OCI-M2 (cell line): ENCODE data around the gene LHPP.
"Not testable (repeated sequence)": the region's sequence is repeated elsewhere in the genome, so short reads cannot be mapped to it uniquely, and the experiment has no call there.

Source experiments
- DNase-seq: peaks from one replicate; lab custom pipeline; 2025; ENCODE audit not compliant: unreplicated experiment; lab: John Stamatoyannopoulos, UW

LHPP gene

DNA sequence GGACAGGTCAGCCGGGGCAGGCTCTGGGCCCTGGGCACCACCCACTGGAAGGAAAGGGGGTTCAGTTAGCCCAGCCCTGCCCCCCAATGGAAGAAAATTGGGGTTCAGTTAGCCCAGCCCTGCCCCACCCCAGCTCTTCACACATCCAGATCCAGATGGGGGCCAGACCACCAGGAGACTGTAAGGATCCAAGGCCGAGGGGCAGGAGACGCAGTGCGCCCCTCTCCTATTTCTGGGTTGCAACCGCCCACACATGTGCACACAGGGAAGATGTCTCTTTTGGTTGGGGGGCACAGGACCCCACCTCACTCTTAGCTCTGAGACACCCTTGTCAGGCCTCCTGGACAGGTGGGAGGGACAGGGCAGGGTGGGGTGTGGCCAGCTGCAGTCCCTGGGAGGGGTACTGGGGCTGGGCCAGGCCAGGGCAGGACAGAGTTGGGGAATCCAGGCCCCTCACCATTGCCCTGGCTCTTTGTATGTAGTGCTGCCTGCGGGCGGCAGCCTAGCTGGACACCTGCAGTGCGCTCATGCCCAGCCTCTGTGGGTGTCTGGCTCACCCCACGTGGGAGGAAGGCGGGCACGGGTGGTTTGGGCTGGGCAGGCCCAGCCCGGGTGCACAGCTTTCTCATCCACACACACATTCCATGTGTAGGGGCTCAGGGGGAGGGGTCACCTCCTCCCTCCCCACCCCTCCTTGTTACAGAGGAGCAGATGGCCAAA lies 141.2 kb downstream of the LHPP start:
- no peak for DNase-seq

- no peak for DNase-seq
Observed at GRCh38 chr10:124603376-124604213, 142.0 kb downstream of the LHPP start.

DNA sequence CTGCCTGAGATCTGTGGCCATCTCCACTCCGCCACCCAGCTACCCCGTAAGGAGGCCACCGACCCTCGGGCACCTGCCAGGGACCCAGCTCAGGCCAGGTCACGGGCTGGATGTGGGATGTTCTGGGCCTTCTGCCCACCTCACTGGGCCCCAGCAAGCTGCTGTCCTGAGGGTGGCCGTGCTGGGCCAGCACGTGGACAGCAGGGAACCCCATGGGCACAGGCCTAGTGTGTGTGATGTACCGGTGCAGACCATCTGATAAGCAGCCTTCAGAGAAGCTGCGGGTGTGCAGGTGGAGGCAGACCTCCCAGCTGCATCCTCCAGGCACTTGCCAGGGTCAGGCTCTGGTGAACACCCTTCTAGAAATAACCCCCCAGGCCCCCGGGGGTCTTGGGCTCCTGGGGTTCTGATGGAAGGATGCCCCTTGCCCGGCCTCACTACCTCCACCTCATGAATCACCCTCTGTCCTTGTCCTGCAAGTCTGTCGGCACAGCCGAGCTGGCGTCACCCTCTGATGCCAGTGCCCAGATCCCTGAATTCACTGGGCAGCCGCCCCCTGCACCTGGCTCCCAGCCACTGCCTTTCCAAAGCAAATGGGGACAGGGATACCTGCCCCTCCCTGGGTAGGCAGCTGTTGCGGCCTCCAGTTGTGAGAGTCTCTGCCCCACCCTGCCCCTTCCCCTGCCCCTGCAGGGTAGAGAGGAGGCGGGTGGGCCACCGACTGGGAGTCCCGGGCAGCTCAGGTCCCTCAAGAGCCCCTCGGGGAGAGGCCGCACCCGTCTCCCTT lies 142.8 kb downstream of the LHPP start:
- DNase-seq: no peak

GRCh38 chr10:124605001-124605370 lies 143.4 kb downstream of the LHPP start:
- no peak for DNase-seq

DNA sequence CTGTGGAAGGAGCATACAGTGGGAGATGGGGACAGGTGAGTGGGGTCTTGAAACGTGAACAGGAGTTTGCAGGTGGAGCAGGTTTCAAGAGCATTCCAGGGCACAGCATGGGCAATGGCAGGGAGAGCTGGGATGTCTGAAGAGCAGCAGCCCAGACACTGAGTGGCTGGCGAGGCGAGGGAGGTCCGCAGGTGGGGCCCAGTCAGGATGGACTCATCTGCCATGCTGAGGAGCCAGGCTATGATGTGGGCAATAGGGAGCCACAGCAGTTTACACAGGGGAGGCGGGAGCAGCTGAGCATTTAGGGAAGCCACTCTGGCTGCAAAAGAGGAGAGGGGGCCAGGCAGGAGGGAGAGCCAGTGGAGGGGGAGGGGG lies 143.8 kb downstream of the LHPP start:
- no peak for DNase-seq

DNA sequence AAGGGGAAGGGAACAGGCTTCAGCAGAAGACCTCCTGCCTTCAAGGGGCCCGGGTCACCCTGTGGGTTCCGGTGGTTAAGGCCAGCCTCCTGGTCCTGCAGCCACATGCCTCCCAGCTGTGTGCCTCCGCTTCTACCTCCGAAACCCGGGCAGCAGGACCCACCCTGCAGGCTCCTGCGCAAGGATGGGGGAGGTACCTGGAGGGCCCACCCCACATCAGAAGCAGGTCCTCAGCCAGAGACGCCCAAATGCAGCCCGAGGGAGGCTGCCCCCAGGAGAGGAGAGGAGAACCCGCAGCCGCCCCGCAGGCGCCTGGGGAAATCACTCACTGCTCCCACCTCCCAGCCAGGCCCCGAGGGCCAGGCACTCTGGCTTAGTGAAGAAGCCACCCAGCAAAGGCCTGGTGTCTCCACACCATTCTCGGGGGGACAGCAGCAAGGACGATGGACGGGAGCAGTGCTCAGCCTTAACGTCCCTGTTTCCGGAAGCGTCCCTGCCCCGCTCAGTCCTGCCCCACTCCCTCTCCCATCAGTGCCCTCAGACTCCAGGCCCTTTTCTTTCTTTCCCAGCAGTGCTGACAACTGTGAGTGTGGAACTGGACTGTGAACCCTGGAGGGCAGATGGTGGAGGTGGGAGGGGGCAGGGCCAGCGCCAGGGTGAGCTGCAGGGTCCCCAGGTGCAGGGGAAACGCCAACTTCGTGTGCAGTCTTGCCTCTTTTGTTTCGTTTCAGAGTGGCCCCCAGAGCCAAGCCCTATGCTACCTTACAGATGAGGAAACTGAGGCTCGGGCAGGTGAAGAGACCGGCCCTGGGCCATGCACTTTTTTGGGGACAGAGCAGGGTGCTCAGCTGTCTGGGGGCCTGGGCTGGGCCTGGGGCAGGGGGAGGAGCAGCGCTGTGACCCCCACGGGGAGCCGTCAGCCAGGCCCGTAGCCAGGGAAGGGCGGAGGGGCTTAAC lies 144.5 kb downstream of the LHPP start:
- DNase-seq: no peak

DNA sequence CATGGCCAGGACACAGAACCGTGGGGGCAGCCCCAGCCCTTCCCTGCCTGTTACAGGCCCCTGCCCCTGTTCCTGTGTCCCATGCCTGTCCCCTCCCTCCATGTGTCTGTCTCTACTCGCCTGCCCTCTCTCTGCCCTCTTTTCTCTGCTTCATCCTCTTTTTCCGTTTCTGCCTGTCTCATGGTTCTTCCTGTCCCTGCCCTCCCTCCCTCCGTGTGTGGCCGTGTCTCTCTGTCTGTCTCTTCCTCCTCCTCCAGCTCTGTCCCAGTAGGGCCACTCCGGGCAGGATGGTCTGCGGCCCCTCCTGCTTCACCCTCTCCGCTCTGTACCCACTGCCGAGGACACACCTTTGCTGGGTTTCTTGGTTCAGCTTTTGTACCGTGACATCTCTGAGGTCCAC lies 145.2 kb downstream of the LHPP start:
- DNase-seq: no peak

DNA sequence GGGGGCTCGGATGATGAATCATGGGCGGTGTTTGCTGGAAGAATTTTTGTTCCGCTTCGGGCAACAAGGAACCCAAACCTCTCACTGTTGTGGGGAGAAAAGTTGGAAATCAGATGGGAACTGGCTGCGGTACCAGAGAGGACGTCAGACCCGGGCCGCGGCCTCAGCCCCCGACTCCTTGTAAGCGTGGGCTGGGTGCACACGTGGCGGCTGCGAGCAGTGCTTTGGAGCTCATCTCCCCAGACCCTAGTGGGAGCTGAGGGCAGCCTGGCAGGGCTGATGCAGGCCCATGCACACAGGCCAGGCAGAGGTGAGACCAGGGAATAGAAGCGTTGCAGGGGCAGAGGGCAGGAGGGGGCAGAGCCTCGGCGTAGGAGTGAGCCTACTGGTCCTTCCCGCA lies 146.1 kb downstream of the LHPP start:
- DNase-seq: no peak

DNA sequence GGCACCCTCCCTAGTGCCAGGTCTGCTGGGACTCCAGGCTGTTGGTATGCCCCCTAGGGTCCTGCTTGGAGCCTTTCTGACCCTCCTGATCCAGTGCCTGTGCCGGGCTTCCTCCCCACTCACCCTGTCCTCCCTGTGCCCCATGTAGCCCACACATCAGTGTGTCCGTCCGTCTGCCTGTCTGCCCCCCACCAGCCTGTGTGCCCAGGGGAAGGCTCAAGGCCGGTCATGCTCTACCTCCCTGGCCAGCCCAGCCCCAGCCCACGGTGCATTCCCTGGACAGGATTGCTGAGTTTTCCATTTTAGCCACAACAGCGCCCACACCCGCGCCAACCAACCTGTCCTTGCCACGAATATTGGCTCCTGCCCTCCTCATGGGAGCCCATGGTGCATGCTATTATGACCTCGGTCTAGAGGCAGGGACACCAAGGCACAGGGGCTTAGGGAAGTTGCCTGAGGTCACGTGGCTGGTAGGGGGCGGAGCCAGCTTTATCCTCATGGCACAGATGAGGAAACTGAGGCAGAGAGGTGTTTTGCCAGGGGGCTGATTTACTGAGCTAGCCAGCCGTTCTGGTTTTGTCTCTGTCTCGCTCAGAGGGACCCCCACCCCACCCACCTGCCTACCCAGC lies 146.6 kb downstream of the LHPP start:
- no peak for DNase-seq

DNA sequence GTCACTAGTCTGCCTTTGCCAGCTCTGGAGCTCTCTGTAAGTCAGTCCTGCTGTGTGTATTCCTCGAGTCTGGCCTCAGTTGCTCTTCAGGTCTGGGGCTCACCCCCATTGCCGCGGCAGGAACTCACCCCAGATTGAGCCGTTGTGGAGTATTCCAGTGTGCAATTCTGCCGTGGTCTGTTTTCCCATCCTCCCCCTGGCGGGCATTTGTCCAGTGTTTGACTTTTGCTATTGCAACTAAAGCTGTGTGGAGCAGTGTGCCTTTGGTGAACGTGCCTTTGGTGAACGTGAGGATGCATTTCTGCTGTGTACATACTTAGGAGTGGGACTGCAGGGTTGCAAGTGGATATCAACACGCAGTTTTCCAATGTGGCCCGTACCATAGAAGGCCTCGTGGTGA lies 148.1 kb downstream of the LHPP start:
- no peak for DNase-seq

DNA sequence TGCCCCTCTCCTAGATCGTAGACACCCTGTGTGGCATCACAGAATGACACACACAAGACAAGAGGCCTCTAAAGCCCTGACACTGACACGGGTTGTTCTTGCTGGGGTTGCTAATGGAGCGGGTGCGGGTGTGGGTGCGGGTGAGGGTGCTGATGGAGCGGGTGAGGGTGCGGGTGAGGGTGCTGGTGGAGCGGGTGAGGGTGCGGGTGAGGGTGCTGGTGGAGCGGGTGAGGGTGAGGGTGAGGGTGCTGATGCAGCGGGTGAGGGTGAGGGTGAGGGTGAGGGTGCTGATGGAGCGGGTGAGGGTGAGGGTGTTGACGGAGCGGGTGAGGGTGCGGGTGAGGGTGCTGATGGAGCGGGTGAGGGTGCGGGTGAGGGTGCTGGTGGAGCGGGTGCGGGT lies 148.6 kb downstream of the LHPP start:
- not testable (repeated sequence) for DNase-seq

GRCh38 chr10:124610851-124611250 lies 149.2 kb downstream of the LHPP start:
- not testable (repeated sequence) for DNase-seq

DNA sequence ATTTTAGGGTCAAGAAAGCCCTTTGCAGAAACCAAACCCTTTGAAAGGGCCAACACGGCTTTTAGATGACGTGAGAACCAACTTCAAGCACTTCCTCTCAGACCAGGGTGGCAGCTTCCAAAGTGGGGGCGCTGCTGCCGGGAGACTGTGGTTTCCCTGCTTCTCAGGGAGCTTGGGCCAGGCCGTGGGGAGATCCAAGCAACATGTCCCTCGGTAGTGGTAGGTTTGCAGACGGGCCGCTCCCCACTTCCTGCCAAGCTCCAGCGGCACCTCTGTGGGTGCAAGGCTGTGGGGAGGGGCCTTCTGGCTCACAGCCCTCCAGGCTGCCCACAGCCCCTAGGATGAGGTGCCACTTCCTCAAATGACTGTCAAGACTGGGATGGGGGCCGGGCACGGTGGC lies 150.1 kb downstream of the LHPP start:
- DNase-seq: no peak

GRCh38 chr10:124612611-124613498 lies 151.2 kb downstream of the LHPP start:
- no peak for DNase-seq

DNA sequence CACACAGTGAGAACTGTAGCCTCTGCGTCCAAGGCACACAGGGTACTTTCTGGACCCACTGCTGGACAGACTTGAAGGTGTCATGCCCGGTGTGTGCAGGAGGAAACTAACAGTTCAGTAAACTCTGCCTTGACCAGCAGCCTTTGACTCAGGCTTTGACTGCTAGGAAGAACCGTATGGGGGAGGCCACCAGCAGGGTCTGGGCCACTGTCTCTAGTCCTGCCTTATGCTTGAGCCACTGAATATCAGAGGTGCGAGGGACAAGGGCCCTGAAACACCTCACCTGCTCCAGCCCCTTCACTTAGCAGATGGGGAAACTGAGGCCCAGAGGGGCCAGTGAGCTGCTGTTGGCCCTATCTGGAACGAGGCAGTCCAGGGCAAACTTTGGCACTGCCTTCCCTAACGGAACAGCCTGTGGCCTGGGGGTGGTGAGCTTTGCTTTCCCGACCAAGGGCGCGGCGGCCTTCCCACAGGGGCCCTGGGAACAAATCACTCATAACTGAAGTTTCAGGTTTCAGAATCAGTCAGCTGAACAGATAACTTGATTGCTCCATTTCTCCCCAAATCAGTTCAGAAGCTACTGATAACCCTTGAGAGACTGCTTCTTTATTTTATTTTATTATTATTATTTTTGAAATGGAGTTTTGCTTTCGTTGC lies 152.5 kb downstream of the LHPP start:
- DNase-seq: no peak

DNA sequence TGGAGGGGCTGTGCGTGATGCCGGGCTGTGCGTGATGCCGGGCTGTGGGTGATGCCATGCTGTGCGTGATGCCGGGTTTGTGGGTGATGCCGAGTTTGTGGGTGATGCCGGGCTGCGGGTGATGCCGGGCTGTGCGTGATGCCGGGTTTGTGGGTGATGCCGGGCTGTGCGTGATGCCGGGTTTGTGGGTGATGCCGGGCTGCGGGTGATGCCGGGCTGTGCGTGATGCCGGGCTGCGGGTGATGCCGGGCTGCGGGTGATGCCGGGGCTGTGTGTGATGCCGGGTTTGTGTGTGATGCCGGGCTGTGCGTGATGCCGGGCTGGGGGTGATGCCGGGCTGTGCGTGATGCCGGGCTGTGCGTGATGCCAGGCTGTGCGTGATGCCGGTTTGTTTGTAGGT lies 153.6 kb downstream of the LHPP start:
- DNase-seq: no peak

DNA sequence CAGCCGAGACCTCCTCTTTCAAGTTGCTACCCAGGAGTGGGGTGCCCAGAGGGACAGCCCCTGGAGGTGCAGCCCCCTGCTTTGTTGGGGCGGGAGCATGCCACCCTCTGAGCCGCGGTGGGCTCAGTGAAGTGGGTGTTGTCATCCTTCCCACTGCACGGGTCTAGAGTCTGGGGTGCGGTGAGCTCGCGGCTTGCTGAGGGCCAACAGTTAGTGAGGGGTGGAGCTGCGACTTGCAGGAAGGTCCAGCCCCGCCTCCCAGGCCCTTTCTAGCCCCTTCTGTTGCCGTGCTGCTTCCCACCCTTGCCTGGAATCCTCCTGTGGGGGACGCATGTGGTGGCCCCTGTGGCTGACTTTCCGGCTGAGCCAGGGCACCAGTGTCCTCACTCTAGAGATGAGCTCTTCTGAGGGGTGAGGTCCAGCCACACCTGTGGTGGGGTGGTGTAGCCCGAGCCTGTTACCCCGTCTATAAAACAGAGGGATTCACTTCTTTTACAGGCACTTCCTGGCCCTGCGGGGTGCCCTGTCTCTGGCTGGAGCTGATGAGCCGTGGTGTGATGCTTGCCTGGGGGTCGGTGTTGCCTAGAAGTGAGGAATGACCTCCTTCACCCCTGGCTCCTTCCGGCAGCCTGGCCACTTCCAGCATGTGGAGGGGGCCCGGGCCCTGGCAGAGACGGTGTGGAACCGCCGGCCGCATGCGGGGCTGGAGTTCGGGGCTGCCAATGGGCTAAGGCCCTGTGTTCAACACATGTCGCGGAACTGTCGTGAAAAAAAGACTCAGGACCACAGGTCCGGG lies 154.6 kb downstream of the LHPP start:
- no peak for DNase-seq

DNA sequence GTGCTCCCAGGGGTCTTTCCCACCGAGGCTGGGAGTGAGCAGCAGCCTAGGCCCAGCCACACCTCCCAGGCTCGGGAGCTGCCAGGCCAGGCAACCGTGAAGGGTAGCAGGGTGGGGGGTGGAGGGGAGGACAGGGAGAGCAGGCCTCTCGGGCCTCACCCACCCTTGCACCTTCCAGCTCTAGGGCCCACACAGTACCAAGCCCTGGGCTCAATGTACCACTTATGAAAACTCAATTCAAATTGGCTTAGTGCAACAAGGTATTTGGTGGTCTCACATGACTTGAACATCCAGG lies 155.2 kb downstream of the LHPP start:
- no peak for DNase-seq
